ENCODE measurements around the gene APBA1. TPM values are rescaled to one million over a fixed set of nuclear protein-coding genes. Genes with fewer than 3 reads are reported as not detected.

Gene APBA1
- total RNA-seq, 1 experiment from 2014 or later, result 0.05 TPM

DNA sequence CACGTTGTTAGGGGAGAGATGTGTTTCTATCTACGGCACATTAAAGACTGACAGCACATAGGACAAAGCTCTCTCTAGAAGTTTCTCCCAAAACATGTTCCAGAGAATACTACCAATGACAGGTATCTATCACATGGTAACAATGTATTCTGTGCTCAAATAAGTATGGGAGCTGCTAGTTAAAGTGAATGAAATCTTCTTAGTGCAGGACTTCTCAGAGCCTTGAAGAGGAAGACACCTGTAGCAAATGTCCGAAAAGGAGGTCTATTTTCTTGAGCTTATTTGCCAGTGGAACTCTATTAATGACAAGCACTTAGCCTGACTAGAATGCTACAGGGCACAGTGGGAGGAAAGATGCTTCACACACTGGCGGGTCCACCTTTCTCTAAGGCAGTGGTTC, 209.8 kb downstream of the APBA1 start:
- H3K4me3 ChIP-seq (ENCODE audit: low read depth in 2 of 2, low read length in 2 of 2), result no peak overlapping the region
- ATAC-seq (no peak), DNase-seq (ENCODE audit: low read depth, low spot score) (no peak)
- POLR2A ChIA-PET, result no interaction called here
- no peaks in the 10 kb centered on the region for H3K36me3 ChIP-seq (ENCODE audit: control insufficient read depth, insufficient read depth, low read length)
- H3K27me3 ChIP-seq (ENCODE audit: control insufficient read depth, insufficient read depth, low read length), result peaks cover 2% of the 10 kb centered on the region; the same call in 1 of the 2 replicates
- no peaks in the 10 kb centered on the region for H3K4me1 ChIP-seq (ENCODE audit: control insufficient read depth, insufficient read depth, low read length)
- CTCF ChIA-PET, result no interaction called here
- BruUV-seq (replicated peaks), result no TSS peak
- no peaks in the 10 kb centered on the region for H3K9me3 ChIP-seq (ENCODE audit: control insufficient read depth, insufficient read depth, low read depth, low read length)
- intact Hi-C loops (cut with micrococcal nuclease; ENCODE audit: unreplicated experiment), result no loop called here
- H3K27ac ChIP-seq (ENCODE audit: low read length), result no peak overlapping the region
- no peak for TF ChIP-seq SIN3A (IDR thresholded peaks at IDR 0.05; ENCODE audit: borderline replicate concordance, insufficient read depth, low read depth, low read length)
- no peak for TF ChIP-seq POLR2AphosphoS5 (IDR thresholded peaks at IDR 0.05; ENCODE audit: low read depth, low read length)
- TF ChIP-seq, protein P1, sequence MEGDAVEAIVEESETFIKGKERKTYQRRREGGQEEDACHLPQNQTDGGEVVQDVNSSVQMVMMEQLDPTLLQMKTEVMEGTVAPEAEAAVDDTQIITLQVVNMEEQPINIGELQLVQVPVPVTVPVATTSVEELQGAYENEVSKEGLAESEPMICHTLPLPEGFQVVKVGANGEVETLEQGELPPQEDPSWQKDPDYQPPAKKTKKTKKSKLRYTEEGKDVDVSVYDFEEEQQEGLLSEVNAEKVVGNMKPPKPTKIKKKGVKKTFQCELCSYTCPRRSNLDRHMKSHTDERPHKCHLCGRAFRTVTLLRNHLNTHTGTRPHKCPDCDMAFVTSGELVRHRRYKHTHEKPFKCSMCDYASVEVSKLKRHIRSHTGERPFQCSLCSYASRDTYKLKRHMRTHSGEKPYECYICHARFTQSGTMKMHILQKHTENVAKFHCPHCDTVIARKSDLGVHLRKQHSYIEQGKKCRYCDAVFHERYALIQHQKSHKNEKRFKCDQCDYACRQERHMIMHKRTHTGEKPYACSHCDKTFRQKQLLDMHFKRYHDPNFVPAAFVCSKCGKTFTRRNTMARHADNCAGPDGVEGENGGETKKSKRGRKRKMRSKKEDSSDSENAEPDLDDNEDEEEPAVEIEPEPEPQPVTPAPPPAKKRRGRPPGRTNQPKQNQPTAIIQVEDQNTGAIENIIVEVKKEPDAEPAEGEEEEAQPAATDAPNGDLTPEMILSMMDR (IDR thresholded peaks at IDR 0.05), result no peak
- no peak for TF ChIP-seq TCF7L2 (IDR thresholded peaks at IDR 0.05; ENCODE audit: low read depth, low read length)
- TF ChIP-seq, protein P2, sequence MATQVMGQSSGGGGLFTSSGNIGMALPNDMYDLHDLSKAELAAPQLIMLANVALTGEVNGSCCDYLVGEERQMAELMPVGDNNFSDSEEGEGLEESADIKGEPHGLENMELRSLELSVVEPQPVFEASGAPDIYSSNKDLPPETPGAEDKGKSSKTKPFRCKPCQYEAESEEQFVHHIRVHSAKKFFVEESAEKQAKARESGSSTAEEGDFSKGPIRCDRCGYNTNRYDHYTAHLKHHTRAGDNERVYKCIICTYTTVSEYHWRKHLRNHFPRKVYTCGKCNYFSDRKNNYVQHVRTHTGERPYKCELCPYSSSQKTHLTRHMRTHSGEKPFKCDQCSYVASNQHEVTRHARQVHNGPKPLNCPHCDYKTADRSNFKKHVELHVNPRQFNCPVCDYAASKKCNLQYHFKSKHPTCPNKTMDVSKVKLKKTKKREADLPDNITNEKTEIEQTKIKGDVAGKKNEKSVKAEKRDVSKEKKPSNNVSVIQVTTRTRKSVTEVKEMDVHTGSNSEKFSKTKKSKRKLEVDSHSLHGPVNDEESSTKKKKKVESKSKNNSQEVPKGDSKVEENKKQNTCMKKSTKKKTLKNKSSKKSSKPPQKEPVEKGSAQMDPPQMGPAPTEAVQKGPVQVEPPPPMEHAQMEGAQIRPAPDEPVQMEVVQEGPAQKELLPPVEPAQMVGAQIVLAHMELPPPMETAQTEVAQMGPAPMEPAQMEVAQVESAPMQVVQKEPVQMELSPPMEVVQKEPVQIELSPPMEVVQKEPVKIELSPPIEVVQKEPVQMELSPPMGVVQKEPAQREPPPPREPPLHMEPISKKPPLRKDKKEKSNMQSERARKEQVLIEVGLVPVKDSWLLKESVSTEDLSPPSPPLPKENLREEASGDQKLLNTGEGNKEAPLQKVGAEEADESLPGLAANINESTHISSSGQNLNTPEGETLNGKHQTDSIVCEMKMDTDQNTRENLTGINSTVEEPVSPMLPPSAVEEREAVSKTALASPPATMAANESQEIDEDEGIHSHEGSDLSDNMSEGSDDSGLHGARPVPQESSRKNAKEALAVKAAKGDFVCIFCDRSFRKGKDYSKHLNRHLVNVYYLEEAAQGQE (IDR thresholded peaks at IDR 0.05; ENCODE audit: insufficient read depth in 1 of 2, low read depth in 2 of 2, low read length in 1 of 2), result no peak
- in situ Hi-C loops (cut with HindIII; ENCODE audit: low pct_unique_long_range_greater_than_20kb, low sequenced_read_pairs), result no loop called here

DNA sequence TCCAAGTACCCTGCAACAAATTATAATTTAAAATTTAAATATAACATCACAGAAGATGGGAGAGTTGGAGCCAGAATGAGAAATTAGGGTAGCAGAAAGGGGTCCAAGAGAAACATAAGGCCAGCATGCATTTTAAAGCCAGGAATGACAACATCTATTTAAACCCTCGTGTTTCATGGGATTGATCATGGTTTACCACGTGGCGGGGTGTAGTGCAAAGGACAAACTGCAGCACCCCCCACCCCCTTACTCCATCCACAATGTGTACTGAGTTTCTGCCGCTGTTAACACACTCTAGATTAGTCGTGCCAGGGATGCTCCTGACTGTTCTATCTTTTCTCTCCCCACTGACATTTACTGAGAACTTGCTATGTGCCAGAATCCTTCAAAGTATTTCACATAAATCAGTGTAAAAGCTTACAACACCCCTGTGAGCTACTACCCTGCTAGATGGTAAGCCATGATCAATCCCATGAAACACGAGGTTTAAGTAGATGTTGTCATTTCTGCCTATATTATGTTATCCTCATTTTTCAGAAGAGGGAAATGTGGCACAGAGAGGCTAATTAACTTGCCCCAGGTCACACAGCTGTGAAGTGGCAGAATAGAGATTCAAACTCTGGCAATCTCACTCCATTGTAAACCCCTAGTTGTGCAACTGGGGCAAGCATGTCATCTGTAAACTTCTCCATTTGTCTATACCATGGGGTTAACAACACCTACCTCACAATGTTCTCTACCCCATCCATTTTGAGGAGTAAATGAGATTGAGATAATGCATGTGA, 210.9 kb downstream of the APBA1 start:
- no peaks in the 10 kb centered on the region for H3K9me3 ChIP-seq (ENCODE audit: control insufficient read depth, insufficient read depth, low read depth, low read length)
- in situ Hi-C loops (cut with HindIII; ENCODE audit: low pct_unique_long_range_greater_than_20kb, low sequenced_read_pairs) (no loop called here), intact Hi-C loops (cut with micrococcal nuclease; ENCODE audit: unreplicated experiment) (no loop called here)
- peaks cover 2% of the 10 kb centered on the region; the same call in 1 of the 2 replicates for H3K27me3 ChIP-seq (ENCODE audit: control insufficient read depth, insufficient read depth, low read length)
- no TSS peak for BruUV-seq (replicated peaks)
- ChIA-PET POLR2A (no interaction called here), CTCF (no interaction called here)
- H3K27ac ChIP-seq (ENCODE audit: low read length), result no peak overlapping the region
- no peak for DNase-seq (ENCODE audit: low read depth, low spot score)
- TF ChIP-seq POLR2AphosphoS5 (IDR thresholded peaks at IDR 0.05; ENCODE audit: low read depth, low read length), result no peak
- no peak for TF ChIP-seq TCF7L2 (IDR thresholded peaks at IDR 0.05; ENCODE audit: low read depth, low read length)
- TF ChIP-seq, protein P2 (IDR thresholded peaks at IDR 0.05; ENCODE audit: insufficient read depth in 1 of 2, low read depth in 2 of 2, low read length in 1 of 2), result no peak
- no peak for TF ChIP-seq SIN3A (IDR thresholded peaks at IDR 0.05; ENCODE audit: borderline replicate concordance, insufficient read depth, low read depth, low read length)
- TF ChIP-seq, protein P1 (IDR thresholded peaks at IDR 0.05), result no peak
- H3K4me3 ChIP-seq (ENCODE audit: low read depth in 2 of 2, low read length in 2 of 2), result no peak overlapping the region
- no peaks in the 10 kb centered on the region for H3K4me1 ChIP-seq (ENCODE audit: control insufficient read depth, insufficient read depth, low read length)
- no peaks in the 10 kb centered on the region for H3K36me3 ChIP-seq (ENCODE audit: control insufficient read depth, insufficient read depth, low read length)
- no peak for ATAC-seq
